RPMI7951 (cell line): ENCODE results near the gene KIR2DL1. TPM values are rescaled to one million over a fixed set of nuclear protein-coding genes. Genes with fewer than 3 reads are reported as not detected.
"Not testable (repeated sequence)": the region's sequence is repeated elsewhere in the genome, so short reads cannot be mapped to it uniquely, and the experiment has no call there.

Source experiments
- DNase-seq: peaks from one replicate; pipeline ENCODE4 v3.0.0-alpha.2; 2012; ENCODE audit warnings: low read depth
- total RNA-seq: library from RNA; depleted of rRNA; stranded (reverse); fragments of >200 nt; shearing (Covaris generic); gene quantifications from 2 replicates; pipeline ENCODE4 v1.2.3, GENCODE V29; 2014

KIR2DL1 gene
- total RNA-seq, 1 experiment from 2014 or later, result not detected

- DNase-seq, result peak; percentile 44
Observed at GRCh38 chr19:54771018-54771960, 1.7 kb downstream of the KIR2DL1 start.

- not testable (repeated sequence) for DNase-seq
Observed at GRCh38 chr19:54772666-54773065, 3.1 kb downstream of the KIR2DL1 start.

GRCh38 chr19:54775095-54775815 is 5.7 kb downstream of the KIR2DL1 start:
- not testable (repeated sequence) for DNase-seq

GRCh38 chr19:54775830-54776229 is 6.2 kb downstream of the KIR2DL1 start:
- DNase-seq, result not testable (repeated sequence)

GRCh38 chr19:54777851-54778250 is 8.3 kb downstream of the KIR2DL1 start:
- DNase-seq, result not testable (repeated sequence)

- not testable (repeated sequence) for DNase-seq
Observed at GRCh38 chr19:54778896-54779295, 9.3 kb downstream of the KIR2DL1 start.

GRCh38 chr19:54782916-54783315 is 13.3 kb downstream of the KIR2DL1 start:
- DNase-seq, result not testable (repeated sequence)

GRCh38 chr19:54786091-54786723 is 16.6 kb downstream of the KIR2DL1 start:
- DNase-seq, result not testable (repeated sequence)

- not testable (repeated sequence) for DNase-seq
Observed at GRCh38 chr19:54788154-54788553, 18.6 kb downstream of the KIR2DL1 start.

- DNase-seq, result no peak
Observed at GRCh38 chr19:54790711-54791110, 21.1 kb downstream of the KIR2DL1 start.

GRCh38 chr19:54791476-54791875 is 21.9 kb downstream of the KIR2DL1 start:
- no peak for DNase-seq

- peak; percentile 24 for DNase-seq
Observed at GRCh38 chr19:54792814-54793213, 23.2 kb downstream of the KIR2DL1 start.

GRCh38 chr19:54795758-54796157 is 26.2 kb downstream of the KIR2DL1 start:
- DNase-seq, result no peak

GRCh38 chr19:54803410-54803809 is 33.8 kb downstream of the KIR2DL1 start, which contains the start of gene KIR2DL4:
Gene KIR2DL4, plus strand, starts transcription at chr19:54803610. Its CDS starts 42 bp downstream, at chr19:54803652.
- DNase-seq, result no peak

GRCh38 chr19:54804101-54804500 is 34.5 kb downstream of the KIR2DL1 start:
- no peak for DNase-seq

- no peak for DNase-seq
Observed at GRCh38 chr19:54804571-54804970, 35.0 kb downstream of the KIR2DL1 start.

- no peak for DNase-seq
Observed at GRCh38 chr19:54805665-54806515, 36.3 kb downstream of the KIR2DL1 start.

- no peak for DNase-seq
Observed at GRCh38 chr19:54806516-54806838, 36.9 kb downstream of the KIR2DL1 start.

GRCh38 chr19:54814571-54814970 is 45.0 kb downstream of the KIR2DL1 start:
- not testable (repeated sequence) for DNase-seq

- DNase-seq, result not testable (repeated sequence)
Observed at GRCh38 chr19:54816251-54816650, 46.7 kb downstream of the KIR2DL1 start, which contains the start of gene KIR3DL1. Gene KIR3DL1, plus strand, starts transcription at chr19:54816468.
